T47D (cell line): ENCODE measurements around the gene FRMD4B.

Experiments
- DNase-seq, 2 experiments: peaks; one replicate each; pipeline versions ENCODE4 v3.0.0 to v3.0.0-alpha.2; 2011 to 2012; ENCODE audit warnings: low read depth in 1 of 2, low spot score in 1 of 2
- JUND ChIP-seq: IDR thresholded peaks from 2 replicates; pipeline ENCODE4 v1.6.1; 2012; ENCODE audit warnings: low read depth
- in situ Hi-C: cut with HindIII; loops from 2 replicates; pipeline ENCODE4 v1.10.0; 2016; ENCODE audit warnings: low sequenced_read_pairs, low pct_unique_long_range_greater_than_20kb

FRMD4B gene

GRCh38 chr3:69226071-69226470 is 159.8 kb downstream of the FRMD4B start:
- DNase-seq, result peak in 1 of 2 experiments; percentile 35
- TF ChIP-seq JUND, result no peak

GRCh38 chr3:69219101-69219708 is 166.7 kb downstream of the FRMD4B start:
- in situ Hi-C loops, result no loop called here
- no peak for TF ChIP-seq JUND
- no peak for DNase-seq

More at GRCh38 chr3:69226071-69226470, 159.8 kb downstream of the FRMD4B start:
- in situ Hi-C loops, result no loop called here

- in situ Hi-C loops, result no loop called here
- no peak for DNase-seq
- TF ChIP-seq JUND, result no peak
These were observed 167.8 kb downstream of the FRMD4B start for GRCh38 chr3:69218079-69218478.

- TF ChIP-seq JUND, result no peak
- in situ Hi-C loops, result no loop called here
- DNase-seq, result no peak
These were observed 168.9 kb downstream of the FRMD4B start for GRCh38 chr3:69216981-69217380.

GRCh38 chr3:69214241-69214640 is 171.6 kb downstream of the FRMD4B start:
- in situ Hi-C loops, result no loop called here
- DNase-seq, result no peak
- no peak for TF ChIP-seq JUND

DNA sequence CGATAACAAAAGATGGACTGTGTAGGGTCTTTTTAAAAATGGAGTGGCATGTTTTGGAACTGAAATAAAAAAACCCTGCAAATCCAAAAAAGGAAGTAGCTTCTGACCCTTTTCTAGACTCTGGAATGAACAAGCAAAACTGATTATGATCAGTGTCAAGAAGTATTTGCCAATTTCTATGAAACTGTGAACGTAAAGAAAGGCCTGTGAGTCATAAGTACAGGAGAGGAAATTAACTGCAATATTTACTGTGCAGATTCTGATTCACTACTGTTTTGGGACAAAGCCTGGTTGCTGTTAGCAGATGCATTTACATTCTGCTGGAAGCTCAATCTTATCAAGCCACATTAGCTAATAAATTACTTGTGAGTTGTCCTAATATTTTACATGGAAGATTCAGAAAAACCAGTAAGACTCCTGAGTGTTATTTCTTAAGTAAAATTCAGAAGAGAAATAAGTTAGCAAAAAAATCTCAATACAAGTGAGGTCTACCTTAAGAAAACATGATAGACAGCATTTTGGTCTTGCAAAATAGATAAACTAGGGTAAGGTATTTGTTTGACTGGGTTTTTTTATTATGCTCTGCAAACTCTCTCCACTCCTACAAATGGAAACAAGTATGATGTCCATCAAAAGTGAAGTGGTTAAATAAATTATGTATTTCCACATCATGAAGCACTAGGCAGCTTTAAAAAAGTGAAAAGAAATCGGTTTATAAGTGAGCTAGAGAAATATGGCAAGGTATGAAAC is 173.3 kb downstream of the FRMD4B start:
- in situ Hi-C loops, result no loop called here
- 0 out of 2 replicates have a peak, but pooled peaks have one; percentile 29 for TF ChIP-seq JUND
- DNase-seq, result peak in 1 of 2 experiments; percentile 66

DNA sequence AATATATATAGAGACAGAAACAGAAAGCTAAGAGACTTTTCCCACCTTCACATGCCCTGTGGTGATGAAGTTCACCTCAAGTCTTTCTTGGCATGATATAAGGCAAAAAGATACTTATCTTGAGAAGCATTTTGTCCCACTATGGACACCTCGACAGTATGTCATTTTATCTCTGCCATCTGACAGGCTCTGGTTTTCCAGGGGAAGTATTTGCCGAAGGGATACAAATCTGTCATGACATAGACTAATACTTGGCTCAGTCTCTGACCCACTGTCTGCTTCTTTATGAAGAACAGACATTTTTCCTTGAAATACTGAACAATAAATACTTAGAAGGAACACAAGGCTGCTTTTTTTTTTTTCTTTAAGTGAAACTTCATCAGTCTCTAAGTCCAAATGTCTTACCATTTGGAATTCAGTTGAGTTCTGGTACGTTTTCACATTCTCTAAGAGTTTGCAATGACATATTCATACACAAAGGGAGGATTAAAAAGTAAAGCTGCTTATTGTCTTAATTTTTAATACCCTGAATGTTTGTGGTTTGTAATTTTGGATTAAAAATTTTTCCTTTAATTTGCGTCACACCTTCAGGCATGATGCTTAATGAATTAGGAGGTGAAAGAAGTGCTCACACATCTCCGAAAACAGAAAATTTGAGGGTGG is 175.7 kb downstream of the FRMD4B start:
- in situ Hi-C loops, result no loop called here
- no peak for TF ChIP-seq JUND

GRCh38 chr3:69209413-69209812 is 176.5 kb downstream of the FRMD4B start:
- DNase-seq, result no peak
- no peak for TF ChIP-seq JUND
- in situ Hi-C loops, result no loop called here

More for the DNA sequence above, 175.7 kb downstream of the FRMD4B start:
- DNase-seq, result peak in 1 of 2 experiments; percentile 24

- DNase-seq, result no peak
- no peak for TF ChIP-seq JUND
- in situ Hi-C loops, result no loop called here
These were observed 178.9 kb downstream of the FRMD4B start for GRCh38 chr3:69207031-69207430.

DNA sequence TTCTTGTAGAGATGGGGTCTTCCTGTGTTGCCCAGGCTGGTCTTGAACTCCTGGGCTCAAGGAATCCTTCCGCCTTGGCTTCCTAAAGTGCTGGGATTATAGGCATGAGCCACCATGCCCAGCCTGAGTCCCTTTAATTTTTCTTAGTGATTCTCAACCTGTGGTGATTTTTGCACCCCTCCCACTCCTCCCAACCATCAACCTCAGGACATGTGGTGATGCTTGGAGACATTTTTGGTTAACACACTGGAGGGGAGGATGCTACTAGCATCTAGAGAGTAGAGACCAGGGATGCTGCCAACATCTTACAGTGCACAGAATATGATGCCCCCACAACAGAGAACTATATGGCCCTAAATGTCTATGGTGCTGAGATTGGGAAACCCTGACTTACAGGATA is 180.5 kb downstream of the FRMD4B start:
- no peak for TF ChIP-seq JUND
- in situ Hi-C loops, result no loop called here
- no peak for DNase-seq

DNA sequence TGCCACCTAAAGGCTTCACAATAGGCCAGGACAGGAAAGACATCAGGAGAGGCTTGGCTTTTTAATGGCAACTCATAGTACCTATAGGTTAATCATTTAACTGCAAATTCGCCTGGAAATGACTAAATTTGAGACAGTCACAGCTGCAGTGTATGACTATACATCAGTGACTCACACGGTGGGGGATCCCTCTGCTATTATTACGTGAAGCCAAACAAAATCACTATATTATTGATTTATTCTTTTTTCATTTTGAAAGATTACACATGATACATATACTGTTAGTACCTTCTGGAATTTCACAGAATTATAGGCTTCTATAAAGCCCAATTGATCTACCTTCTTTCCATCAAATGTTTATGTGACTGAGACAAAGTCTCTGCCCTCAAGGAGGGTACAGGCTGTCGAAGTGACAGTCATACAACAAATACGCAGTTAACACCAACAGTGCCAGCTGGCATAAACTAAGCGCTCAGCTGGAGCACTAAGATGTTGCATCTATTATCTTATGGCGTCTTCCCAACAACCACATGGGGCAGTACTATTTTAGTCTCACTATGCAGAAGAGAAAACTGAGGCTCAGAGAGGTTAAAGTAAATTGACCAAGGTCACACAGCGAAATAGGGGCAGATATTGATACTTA is 181.5 kb downstream of the FRMD4B start:
- in situ Hi-C loops, result no loop called here

GRCh38 chr3:69203631-69204314 is 182.1 kb downstream of the FRMD4B start:
- TF ChIP-seq JUND, result no peak
- in situ Hi-C loops, result no loop called here

More for the DNA sequence above, 181.5 kb downstream of the FRMD4B start:
- no peak for TF ChIP-seq JUND
- DNase-seq, result no peak

More at GRCh38 chr3:69203631-69204314, 182.1 kb downstream of the FRMD4B start:
- DNase-seq, result peak in 1 of 2 experiments; percentile 18
